Naive B cell (primary cell): ENCODE data around the gene KRTAP12-4. TPM values are rescaled to one million over a fixed set of nuclear protein-coding genes. Genes with fewer than 3 reads are reported as not detected.
A peak's percentile ranks its signal among the peaks of the same experiment; 100 is the strongest.
"Not testable (repeated sequence)": the region's sequence is repeated elsewhere in the genome, so short reads cannot be mapped to it uniquely, and the experiment has no call there.

Experiments
- ATAC-seq, 2 donors: fragments of 150-1000 bp; cut with Tn5 transposase; 2 replicates each; pipeline ENCODE4 v1.10.0; 2021; ENCODE audit warnings: low read depth in 2 of 2, mild to moderate bottlenecking in 2 of 2, moderate library complexity in 2 of 2
- DNase-seq: peaks from one replicate; pipeline ENCODE4 v3.0.0; 2022
- H3K27ac Mint-ChIP-seq, 6 donors: one replicate each; pipeline ENCODE4 v1.8.0; 2020 to 2022; ENCODE audit warnings: mild to moderate bottlenecking in 6 of 6, mixed read lengths in 6 of 6, moderate library complexity in 5 of 6, inconsistent platforms in 2 of 6
- H3K27me3 Mint-ChIP-seq, 3 donors: one replicate each; pipeline ENCODE4 v1.8.0; 2021 to 2022; ENCODE audit warnings: mixed read lengths in 3 of 3, mild to moderate bottlenecking in 1 of 3
- H3K36me3 Mint-ChIP-seq, 2 donors: one replicate each; pipeline ENCODE4 v1.8.0; 2020 to 2022; ENCODE audit warnings: mixed read lengths in 2 of 2, inconsistent platforms in 1 of 2, mild to moderate bottlenecking in 1 of 2
- H3K4me1 Mint-ChIP-seq, 3 donors: one replicate each; pipeline ENCODE4 v1.8.0; 2020 to 2022; ENCODE audit warnings: mixed read lengths in 3 of 3, inconsistent platforms in 1 of 3, mild to moderate bottlenecking in 1 of 3, moderate library complexity in 1 of 3
- H3K4me3 Mint-ChIP-seq, 8 donors: one replicate each; pipeline ENCODE4 v1.8.0; 2020 to 2022; ENCODE audit warnings: mild to moderate bottlenecking in 8 of 8, mixed read lengths in 8 of 8, moderate library complexity in 8 of 8, inconsistent platforms in 2 of 8
- H3K9me3 Mint-ChIP-seq, 7 donors: one replicate each; pipeline ENCODE4 v1.8.0; 2020 to 2022; ENCODE audit warnings: mixed read lengths in 7 of 7, mild to moderate bottlenecking in 5 of 7, inconsistent platforms in 2 of 7, moderate library complexity in 1 of 7
- polyA plus RNA-seq, 6 donors: library from polyadenylated mRNA; unstranded; fragments of 300-500 nt; fragmentation: Illumina TruSeq; gene quantifications; one replicate each; pipeline ENCODE4 v1.2.3, GENCODE V29; 2021; ENCODE audit warnings: low read depth in 6 of 6

Gene KRTAP12-4
- polyA plus RNA-seq, 6 donors from 2014 or later = not detected

- Mint-ChIP-seq H3K4me1 (peaks cover 0 to 2% (median 0%) of the 10 kb centered on the region in 3 donors), H3K4me3 (peak within 1 kb of the TSS in 1 of 8 donors; percentile 50), H3K36me3 (peaks cover 10 to 29% of the 10 kb centered on the region in 2 donors), H3K27me3 (peaks cover 32 to 56% (median 33%) of the 10 kb centered on the region in 3 donors), H3K9me3 (peaks cover 16 to 55% (median 29%) of the 10 kb centered on the region in 7 donors), H3K27ac (peak within 1 kb of the TSS in 1 of 6 donors; percentile 73)
- DNase-seq (no peak), ATAC-seq (no peak)
Measured at GRCh38 chr21:44657635-44658540, 3.4 kb upstream of the KRTAP12-4 start, which contains the start of gene KRTAP12-3. KRTAP12-3 (plus strand) TSS chr21:44657932; CDS start chr21:44657980, 48 bp downstream.

- peaks cover 29 to 56% (median 32%) of the 10 kb centered on the region in 3 donors for H3K27me3 Mint-ChIP-seq
- H3K36me3 Mint-ChIP-seq = peaks cover 10 to 29% of the 10 kb centered on the region in 2 donors
- H3K4me1 Mint-ChIP-seq = peaks cover 0 to 2% (median 0%) of the 10 kb centered on the region in 3 donors
- no peak for ATAC-seq
- no peak overlapping the region for H3K4me3 Mint-ChIP-seq
- H3K9me3 Mint-ChIP-seq = peaks cover 15 to 49% (median 29%) of the 10 kb centered on the region in 7 donors
- H3K27ac Mint-ChIP-seq = no peak overlapping the region
- no peak for DNase-seq
Measured at GRCh38 chr21:44656868-44657267, 2.4 kb upstream of the KRTAP12-4 start.

GRCh38 chr21:44653656-44654575, 543 bp downstream of the KRTAP12-4 start:
- peaks cover 24 to 38% (median 25%) of the 10 kb centered on the region in 3 donors for H3K27me3 Mint-ChIP-seq
- ATAC-seq = no peak

GRCh38 chr21:44653123-44653522, 1.3 kb downstream of the KRTAP12-4 start:
- H3K27ac Mint-ChIP-seq = no peak overlapping the region
- H3K9me3 Mint-ChIP-seq = peaks cover 11 to 43% (median 23%) of the 10 kb centered on the region in 7 donors
- peaks cover 0 to 2% (median 0%) of the 10 kb centered on the region in 3 donors for H3K4me1 Mint-ChIP-seq
- H3K36me3 Mint-ChIP-seq = peaks cover 6 to 23% of the 10 kb centered on the region in 2 donors
- DNase-seq (no peak), ATAC-seq (no peak)
- peaks cover 18 to 30% (median 20%) of the 10 kb centered on the region in 3 donors for H3K27me3 Mint-ChIP-seq
- H3K4me3 Mint-ChIP-seq = no peak overlapping the region

More at GRCh38 chr21:44653656-44654575, 543 bp downstream of the KRTAP12-4 start:
- Mint-ChIP-seq H3K36me3 (peaks cover 6 to 29% of the 10 kb centered on the region in 2 donors), H3K4me3 (no peak overlapping the region), H3K9me3 (peaks cover 15 to 45% (median 27%) of the 10 kb centered on the region in 7 donors), H3K4me1 (peaks cover 0 to 2% (median 0%) of the 10 kb centered on the region in 3 donors), H3K27ac (no peak overlapping the region)
- no peak for DNase-seq

GRCh38 chr21:44650973-44651675, 3.3 kb downstream of the KRTAP12-4 start:
- Mint-ChIP-seq H3K36me3 (peaks cover 0 to 3% of the 10 kb centered on the region in 2 donors), H3K4me1 (peaks cover 0 to 2% (median 0%) of the 10 kb centered on the region in 3 donors), H3K27me3 (peaks cover 0 to 22% (median 18%) of the 10 kb centered on the region in 3 donors), H3K27ac (no peak overlapping the region), H3K4me3 (peak overlapping the region in 1 of 8 donors; percentile 10), H3K9me3 (peaks cover 2 to 23% (median 10%) of the 10 kb centered on the region in 7 donors)
- no peak for ATAC-seq
- DNase-seq = no peak

- H3K27ac Mint-ChIP-seq = no peak overlapping the region
- peaks cover 0 to 21% (median 10%) of the 10 kb centered on the region in 7 donors for H3K9me3 Mint-ChIP-seq
- H3K36me3 Mint-ChIP-seq = no peaks in the 10 kb centered on the region
- no peak for ATAC-seq
- no peak for DNase-seq
- H3K27me3 Mint-ChIP-seq = peaks cover 0 to 21% (median 18%) of the 10 kb centered on the region in 3 donors
- H3K4me1 Mint-ChIP-seq = peaks cover 0 to 2% (median 0%) of the 10 kb centered on the region in 3 donors
- H3K4me3 Mint-ChIP-seq = no peak overlapping the region
Measured at GRCh38 chr21:44650265-44650972, 4.0 kb downstream of the KRTAP12-4 start.

- DNase-seq (no peak), ATAC-seq (no peak)
- Mint-ChIP-seq H3K4me1 (peaks cover 0 to 2% (median 0%) of the 10 kb centered on the region in 3 donors), H3K27ac (no peak overlapping the region), H3K9me3 (peaks cover 0 to 22% (median 15%) of the 10 kb centered on the region in 7 donors), H3K36me3 (peaks cover 2 to 5% of the 10 kb centered on the region in 2 donors), H3K4me3 (no peak overlapping the region), H3K27me3 (peaks cover 0 to 21% (median 18%) of the 10 kb centered on the region in 3 donors)
Measured at GRCh38 chr21:44649521-44650100, 4.8 kb downstream of the KRTAP12-4 start.

GRCh38 chr21:44648557-44649311, 5.7 kb downstream of the KRTAP12-4 start:
- ATAC-seq (no peak), DNase-seq (no peak)
- peaks cover 8 to 9% of the 10 kb centered on the region in 2 donors for H3K36me3 Mint-ChIP-seq
- H3K4me1 Mint-ChIP-seq = peaks cover 0 to 2% (median 0%) of the 10 kb centered on the region in 3 donors
- H3K27me3 Mint-ChIP-seq = peaks cover 4 to 18% (median 16%) of the 10 kb centered on the region in 3 donors
- no peak overlapping the region for H3K4me3 Mint-ChIP-seq
- H3K9me3 Mint-ChIP-seq = peaks cover 8 to 29% (median 23%) of the 10 kb centered on the region in 7 donors
- no peak overlapping the region for H3K27ac Mint-ChIP-seq

GRCh38 chr21:44647222-44647552, 7.3 kb downstream of the KRTAP12-4 start:
- Mint-ChIP-seq H3K4me1 (no peaks in the 10 kb centered on the region), H3K36me3 (peaks cover 9 to 23% of the 10 kb centered on the region in 2 donors), H3K27me3 (peaks cover 7 to 20% (median 12%) of the 10 kb centered on the region in 3 donors), H3K9me3 (peaks cover 15 to 41% (median 34%) of the 10 kb centered on the region in 7 donors), H3K4me3 (no peak overlapping the region), H3K27ac (no peak overlapping the region)
- ATAC-seq (no peak), DNase-seq (no peak)

GRCh38 chr21:44646366-44647221, 7.9 kb downstream of the KRTAP12-4 start, which contains the start of gene KRTAP10-11:
KRTAP10-11 (plus strand) TSS chr21:44646414; CDS start chr21:44646459, 45 bp downstream.
- not testable (repeated sequence) for ATAC-seq, DNase-seq, H3K27ac Mint-ChIP-seq, H3K4me1 Mint-ChIP-seq, H3K4me3 Mint-ChIP-seq
- Mint-ChIP-seq H3K9me3 (peaks cover 17 to 44% (median 36%) of the 10 kb centered on the region in 7 donors), H3K36me3 (peaks cover 9 to 27% of the 10 kb centered on the region in 2 donors), H3K27me3 (peaks cover 7 to 23% (median 15%) of the 10 kb centered on the region in 3 donors)
